ENCODE measurements around the gene NACC2.
A peak's percentile ranks its signal among the peaks of the same experiment; 100 is the strongest.

NACC2 gene

GRCh38 chr9:136095070-136096058, at the start of gene NACC2:
TSS of gene NACC2 (minus strand) at chr9:136095289. CDS start at chr9:136050521, 44,768 bp downstream.
- Histone ChIP-seq H3K4me3 (peak within 1 kb of the TSS; percentile 46 to 86 (median 73)), H3K27ac (peak within 1 kb of the TSS; percentile 70 to 93 (median 84))

DNA sequence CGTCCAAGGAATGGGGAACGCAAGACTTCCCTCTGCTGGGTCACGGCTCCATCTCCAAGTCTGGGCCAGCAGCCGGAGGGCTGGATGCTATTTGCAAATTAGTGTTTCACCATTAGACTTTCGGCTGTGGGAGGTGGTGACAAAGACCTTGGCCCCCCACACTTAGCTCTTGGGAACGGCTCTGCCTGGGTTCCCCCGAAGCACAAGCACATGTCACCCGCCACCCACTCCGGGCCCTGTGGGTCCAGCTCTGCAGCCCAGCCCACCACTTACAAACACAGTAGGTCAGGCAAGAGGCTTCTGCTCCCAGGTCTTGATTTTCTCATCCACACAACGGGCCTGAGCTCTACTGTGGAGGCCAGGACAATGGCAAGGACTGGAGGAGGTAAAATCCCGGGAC, 49.4 kb upstream of the NACC2 start:
- H3K27ac ChIP-seq, result no peak overlapping the region

GRCh38 chr9:136143215-136144001, 48.3 kb upstream of the NACC2 start:
- H3K27ac ChIP-seq, result no peak overlapping the region
- no peak overlapping the region for H3K4me3 ChIP-seq

More for the DNA sequence above, 49.4 kb upstream of the NACC2 start:
- no peak overlapping the region for H3K4me3 ChIP-seq

- H3K27ac ChIP-seq, result no peak overlapping the region
Measured at GRCh38 chr9:136142859-136143214, 47.7 kb upstream of the NACC2 start.

GRCh38 chr9:136142414-136142796, 47.3 kb upstream of the NACC2 start:
- Histone ChIP-seq H3K27ac (no peak overlapping the region), H3K4me3 (no peak overlapping the region)

More at GRCh38 chr9:136142859-136143214, 47.7 kb upstream of the NACC2 start:
- no peak overlapping the region for H3K4me3 ChIP-seq

GRCh38 chr9:136141682-136142413, 46.8 kb upstream of the NACC2 start:
- H3K27ac ChIP-seq, result no peak overlapping the region

DNA sequence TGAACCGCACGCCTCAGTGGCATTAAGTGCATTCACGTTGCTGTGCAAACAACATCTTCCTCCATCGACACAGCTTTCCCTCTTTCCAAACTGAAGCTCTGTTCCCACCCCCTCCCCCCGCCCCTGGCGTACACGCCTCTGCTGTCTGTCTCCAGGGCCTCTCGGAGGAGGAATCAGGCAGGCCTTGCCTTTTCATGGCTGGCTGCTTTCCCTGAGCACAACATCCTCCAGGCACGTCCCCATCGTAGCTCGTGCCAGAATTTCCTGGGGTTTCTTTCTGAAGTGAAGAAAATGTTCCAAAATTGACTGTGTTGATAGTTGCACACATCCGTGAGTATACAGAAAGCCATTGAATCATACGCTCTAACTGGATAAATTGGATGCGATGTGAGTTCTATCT, 45.9 kb upstream of the NACC2 start:
- H3K4me3 ChIP-seq, result no peak overlapping the region
- H3K27ac ChIP-seq, result no peak overlapping the region

More at GRCh38 chr9:136141682-136142413, 46.8 kb upstream of the NACC2 start:
- no peak overlapping the region for H3K4me3 ChIP-seq

DNA sequence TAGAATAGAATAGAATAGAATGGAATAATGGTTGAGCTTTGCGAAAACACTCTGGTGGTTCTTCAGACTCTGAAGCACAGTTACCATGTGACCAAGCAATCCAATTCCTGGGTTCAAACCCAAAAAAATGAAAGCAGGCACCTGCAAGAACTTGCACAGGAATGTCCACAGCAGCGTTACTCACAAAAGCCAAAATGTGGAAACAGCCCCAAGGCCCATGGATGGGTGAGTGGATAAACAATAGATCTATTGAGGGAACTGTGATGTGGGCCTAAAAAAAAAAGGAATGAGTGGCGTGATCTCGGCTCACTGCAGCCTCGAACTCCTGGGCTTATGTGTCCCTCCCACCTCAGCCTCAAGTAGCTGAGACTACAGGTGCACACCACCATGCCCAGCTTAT, 45.0 kb upstream of the NACC2 start:
- H3K4me3 ChIP-seq, result no peak overlapping the region
- no peak overlapping the region for H3K27ac ChIP-seq

DNA sequence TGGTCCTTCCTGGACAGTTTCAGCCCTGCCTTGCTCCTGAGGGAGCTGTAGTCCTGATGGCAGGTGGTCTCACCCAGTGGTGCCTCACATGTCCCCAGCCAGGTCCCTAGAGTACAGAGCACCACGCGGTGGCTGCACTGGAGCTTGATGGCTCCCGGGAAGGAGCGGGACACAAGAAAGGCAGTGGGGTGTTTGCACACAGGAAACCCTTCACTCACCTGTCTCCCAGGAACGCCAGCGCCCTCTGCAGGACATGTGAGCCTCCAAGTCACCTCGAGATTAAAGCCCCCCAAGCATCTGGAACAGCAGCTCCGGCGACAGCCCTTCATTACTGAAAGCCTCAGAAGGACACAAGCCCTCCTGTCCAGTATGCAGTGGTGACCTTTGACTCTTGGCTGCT, 43.5 kb upstream of the NACC2 start:
- Histone ChIP-seq H3K27ac (no peak overlapping the region), H3K4me3 (no peak overlapping the region)

GRCh38 chr9:136137321-136138265, 42.5 kb upstream of the NACC2 start:
- H3K4me3 ChIP-seq, result no peak overlapping the region
- H3K27ac ChIP-seq, result no peak overlapping the region

DNA sequence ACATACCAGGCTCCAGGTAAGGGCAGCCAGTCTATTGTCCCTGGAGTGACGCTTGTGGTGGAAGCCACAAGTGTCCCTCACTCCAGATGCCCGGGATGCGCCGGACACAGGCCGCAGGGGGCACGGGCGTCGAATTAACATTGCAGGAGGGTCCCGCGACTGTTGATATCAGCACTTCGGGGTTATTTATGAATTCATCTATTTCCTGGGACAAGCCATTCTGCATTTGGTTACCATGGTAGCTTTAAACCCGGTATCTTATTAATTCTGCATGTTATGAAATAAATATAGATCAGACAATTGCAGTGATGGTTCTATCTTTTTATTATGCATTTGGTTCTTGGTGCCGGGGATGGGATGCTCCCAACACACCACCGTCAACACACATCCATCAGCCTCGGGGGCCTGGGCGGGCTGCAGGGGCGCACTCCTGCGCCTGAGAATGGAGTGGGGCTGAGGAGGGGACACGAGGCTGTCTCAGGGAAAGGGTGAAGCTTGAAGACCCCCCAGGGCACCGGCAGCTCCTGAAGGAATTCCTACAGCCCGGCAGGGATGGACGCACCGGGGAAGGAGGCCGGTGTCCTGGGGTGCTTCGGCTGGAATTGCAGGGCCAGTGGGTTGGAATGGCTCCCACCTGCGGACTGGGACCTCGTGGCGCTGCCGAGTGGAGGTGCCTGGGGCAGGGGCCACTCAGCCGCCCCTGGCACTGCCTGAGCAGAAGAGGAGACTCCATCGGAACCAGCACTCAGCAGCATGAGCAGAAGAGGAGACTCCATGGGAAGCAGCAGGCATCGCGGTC, 41.2 kb upstream of the NACC2 start:
- no peak overlapping the region for H3K27ac ChIP-seq

DNA sequence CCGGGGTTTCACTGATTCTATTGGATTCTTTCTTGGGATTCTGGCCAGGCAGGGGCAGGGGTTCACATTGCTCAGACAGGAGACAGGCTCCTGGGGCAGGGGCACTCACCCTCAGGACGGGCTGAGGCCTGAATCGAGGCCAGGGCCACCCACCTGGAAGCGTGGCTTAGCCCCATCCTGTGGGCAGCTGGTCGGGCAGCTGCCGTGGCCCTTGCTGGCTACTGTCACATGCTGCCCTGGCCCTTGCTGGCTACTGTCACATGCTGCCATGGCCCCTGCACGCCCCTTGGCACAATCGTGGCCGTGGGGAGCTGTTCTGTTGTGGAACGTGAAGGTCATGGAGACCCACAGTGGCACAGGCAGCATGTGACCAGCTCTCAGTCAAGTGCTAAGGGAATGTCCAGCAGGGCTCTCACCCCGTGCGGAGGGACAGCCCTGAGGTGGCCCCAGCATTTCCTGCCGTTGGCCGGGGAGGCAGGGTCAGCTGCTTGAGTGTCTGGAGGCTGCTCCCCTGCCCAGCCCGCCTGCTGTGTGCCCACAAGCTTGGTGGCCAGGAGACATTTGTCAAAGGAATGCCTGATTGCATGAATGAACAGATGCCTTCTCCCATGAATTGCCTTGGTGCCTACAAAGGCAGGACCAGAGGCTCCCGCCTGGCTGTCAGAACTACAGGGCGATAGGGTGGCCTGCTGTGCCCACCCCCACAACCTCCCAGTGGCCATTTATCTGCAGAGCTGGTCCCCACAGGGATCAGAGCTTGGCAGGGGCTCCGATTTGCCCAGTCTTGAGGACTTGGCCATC, 40.4 kb upstream of the NACC2 start:
- no peak overlapping the region for H3K4me3 ChIP-seq
- no peak overlapping the region for H3K27ac ChIP-seq

More for the DNA sequence above, 41.2 kb upstream of the NACC2 start:
- no peak overlapping the region for H3K4me3 ChIP-seq

GRCh38 chr9:136133959-136134484, 38.9 kb upstream of the NACC2 start:
- Histone ChIP-seq H3K27ac (no peak overlapping the region), H3K4me3 (no peak overlapping the region)

DNA sequence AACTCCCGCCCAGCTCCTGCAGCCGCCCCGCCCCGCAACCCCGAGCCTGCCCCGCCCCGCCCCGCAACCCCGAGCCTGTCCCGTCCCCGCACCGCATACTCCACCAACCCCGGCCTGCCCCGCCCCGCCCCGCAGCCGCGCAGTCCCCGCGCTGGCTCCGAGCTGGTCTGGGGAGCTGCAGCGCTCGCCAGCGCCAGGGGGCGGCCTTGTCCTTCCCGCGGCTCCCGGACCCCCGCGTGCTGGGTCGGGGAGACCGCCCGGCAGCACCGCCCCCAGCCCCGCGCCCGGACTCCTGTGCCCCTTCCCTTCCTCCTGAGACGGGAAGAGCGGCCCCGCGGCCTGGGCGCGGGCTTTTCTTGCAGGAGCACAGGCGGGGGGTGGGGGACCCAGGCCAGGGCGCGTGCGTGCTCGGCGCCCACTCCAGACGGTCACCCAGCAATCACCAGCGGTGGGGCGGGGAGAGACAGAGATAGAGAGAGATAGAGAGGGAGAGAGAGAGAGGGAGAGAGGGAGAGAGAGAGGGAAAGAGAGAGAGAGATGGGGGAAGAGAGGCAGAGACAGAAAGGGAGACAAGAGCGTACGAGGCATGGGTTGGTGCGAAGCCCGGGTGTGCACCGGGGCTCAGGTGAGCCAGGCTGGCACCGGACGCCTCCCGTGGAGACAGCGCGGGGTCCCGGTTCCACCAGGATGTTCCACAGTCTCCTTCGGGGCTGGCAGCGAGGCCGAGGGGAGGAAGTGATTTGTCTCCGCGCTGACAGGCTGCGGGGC, 38.3 kb upstream of the NACC2 start:
- Histone ChIP-seq H3K27ac (no peak overlapping the region), H3K4me3 (peak overlapping the region in 2 of 7 experiments; percentile 11 to 17)

DNA sequence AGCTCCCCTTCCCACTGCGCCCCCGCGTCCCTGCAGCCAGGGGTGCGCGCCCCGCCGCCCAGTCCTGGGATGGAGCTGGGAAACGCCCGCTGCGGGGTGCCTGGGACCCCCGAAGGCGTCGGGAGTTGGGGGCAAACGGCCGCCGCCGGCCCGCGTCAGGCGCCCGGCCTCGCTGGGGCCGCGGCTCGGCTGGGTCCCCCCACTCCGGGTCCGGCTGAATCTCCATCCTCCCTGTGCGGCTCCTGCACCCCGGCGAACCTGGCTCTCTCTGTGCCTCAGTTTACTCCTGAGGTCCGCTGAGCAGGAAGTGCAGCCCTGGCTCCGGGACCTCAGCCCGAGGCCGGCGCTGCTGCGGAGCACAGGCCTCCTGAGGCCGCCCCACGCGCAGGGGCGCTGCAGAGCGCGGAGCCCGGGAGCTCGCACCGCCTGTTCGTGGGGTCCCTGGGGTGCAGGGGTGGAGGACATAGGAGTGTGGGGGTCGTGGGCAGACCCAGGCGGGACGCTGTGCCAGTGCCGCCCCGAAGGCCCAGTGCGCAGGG, 37.5 kb upstream of the NACC2 start:
- no peak overlapping the region for H3K4me3 ChIP-seq

More for the DNA sequence above, 37.5 kb upstream of the NACC2 start:
- H3K27ac ChIP-seq, result no peak overlapping the region

Data from skin epidermis (tissue), 12 donors.